Prostate gland (tissue), 2 donors: ENCODE data around the gene SH2D6.

Source experiments
- POLR2AphosphoS5 ChIP-seq: sonication (generic); formaldehyde crosslinking; IDR thresholded peaks from one replicate; pipeline ENCODE4 v1.6.1; 2017; ENCODE audit warnings: antibody characterized with exemption
- TF ChIP-seq, protein P1 (sequence below), 4 experiments: fragments of 200-600 bp in 2 of 4; fragments of 450-650 bp in 2 of 4; sonication (generic) in 2 of 4; IDR thresholded peaks; 1 replicate in 3 of 4; 2 replicates in 1 of 4; pipeline ENCODE4 v1.5.1; 2016 to 2019; ENCODE audit warnings: antibody characterized with exemption in 4 of 4, mild to moderate bottlenecking in 2 of 4, moderate library complexity in 2 of 4

DNA sequence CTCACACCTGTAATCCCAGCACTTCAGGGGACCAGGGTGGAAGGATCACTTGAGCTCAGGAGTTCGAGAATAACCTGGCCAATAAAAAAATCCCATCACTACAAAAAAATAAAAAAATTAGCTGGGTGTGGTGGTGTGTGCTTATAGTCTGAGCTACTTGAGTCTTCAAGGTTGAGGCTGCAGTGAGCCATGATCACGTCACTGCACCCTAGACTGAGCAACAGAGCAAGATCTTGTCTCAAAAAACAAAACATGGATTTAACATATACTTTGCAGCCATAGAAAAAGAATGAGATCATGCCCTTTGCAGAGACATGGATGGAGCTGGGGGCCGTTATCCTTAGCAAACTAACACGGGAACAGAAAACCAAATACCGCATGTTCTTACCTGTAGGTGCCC lies 22.2 kb downstream of the SH2D6 start:
- TF ChIP-seq, protein P1, sequence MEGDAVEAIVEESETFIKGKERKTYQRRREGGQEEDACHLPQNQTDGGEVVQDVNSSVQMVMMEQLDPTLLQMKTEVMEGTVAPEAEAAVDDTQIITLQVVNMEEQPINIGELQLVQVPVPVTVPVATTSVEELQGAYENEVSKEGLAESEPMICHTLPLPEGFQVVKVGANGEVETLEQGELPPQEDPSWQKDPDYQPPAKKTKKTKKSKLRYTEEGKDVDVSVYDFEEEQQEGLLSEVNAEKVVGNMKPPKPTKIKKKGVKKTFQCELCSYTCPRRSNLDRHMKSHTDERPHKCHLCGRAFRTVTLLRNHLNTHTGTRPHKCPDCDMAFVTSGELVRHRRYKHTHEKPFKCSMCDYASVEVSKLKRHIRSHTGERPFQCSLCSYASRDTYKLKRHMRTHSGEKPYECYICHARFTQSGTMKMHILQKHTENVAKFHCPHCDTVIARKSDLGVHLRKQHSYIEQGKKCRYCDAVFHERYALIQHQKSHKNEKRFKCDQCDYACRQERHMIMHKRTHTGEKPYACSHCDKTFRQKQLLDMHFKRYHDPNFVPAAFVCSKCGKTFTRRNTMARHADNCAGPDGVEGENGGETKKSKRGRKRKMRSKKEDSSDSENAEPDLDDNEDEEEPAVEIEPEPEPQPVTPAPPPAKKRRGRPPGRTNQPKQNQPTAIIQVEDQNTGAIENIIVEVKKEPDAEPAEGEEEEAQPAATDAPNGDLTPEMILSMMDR (IDR thresholded peaks at IDR 0.05) = no peak
- TF ChIP-seq POLR2AphosphoS5 = no peak
